ENCODE results near the gene CEP57L1. TPM values are rescaled to one million over a fixed set of nuclear protein-coding genes. Genes with fewer than 3 reads are reported as not detected.
"Not testable (repeated sequence)": the region's sequence is repeated elsewhere in the genome, so short reads cannot be mapped to it uniquely, and the experiment has no call there.

CEP57L1 gene
- total RNA-seq, 1 experiment from 2014 or later: 28.2 TPM

GRCh38 chr6:109104512-109104911, 9.2 kb downstream of the CEP57L1 start:
- H3K4me1 ChIP-seq (ENCODE audit: low read length): peaks cover 22% of the 10 kb centered on the region
- no peaks in the 10 kb centered on the region for H3K27me3 ChIP-seq (ENCODE audit: low read length)
- no peak overlapping the region for H3K9ac ChIP-seq (ENCODE audit: low read length)
- H2AFZ ChIP-seq (ENCODE audit: low read length): no peak overlapping the region
- no peaks in the 10 kb centered on the region for H3K36me3 ChIP-seq (ENCODE audit: insufficient read depth, low read length)
- no peaks in the 10 kb centered on the region for H4K20me1 ChIP-seq (ENCODE audit: insufficient read depth, low read depth, low read length)
- peak; percentile 14 for DNase-seq
- no peak overlapping the region for H3K4me3 ChIP-seq (ENCODE audit: low read length)
- H3K9me2 ChIP-seq (replicated peaks; ENCODE audit: insufficient read depth, low read length): no peaks in the 10 kb centered on the region
- H3K27ac ChIP-seq (ENCODE audit: low read length): no peak overlapping the region
- H3K9me3 ChIP-seq (ENCODE audit: low read length): no peaks in the 10 kb centered on the region
- peaks cover 37% of the 10 kb centered on the region for H3K79me2 ChIP-seq (ENCODE audit: low read length)
- H3K4me2 ChIP-seq (ENCODE audit: low read depth, low read length, poor library complexity, severe bottlenecking): no peak overlapping the region

GRCh38 chr6:109105681-109106080, 10.4 kb downstream of the CEP57L1 start:
- DNase-seq: peak; percentile 34
- H3K4me1 ChIP-seq (ENCODE audit: low read length): peaks cover 22% of the 10 kb centered on the region
- H2AFZ ChIP-seq (ENCODE audit: low read length): no peak overlapping the region
- no peak overlapping the region for H3K9ac ChIP-seq (ENCODE audit: low read length)
- H3K27me3 ChIP-seq (ENCODE audit: low read length): no peaks in the 10 kb centered on the region
- no peaks in the 10 kb centered on the region for H4K20me1 ChIP-seq (ENCODE audit: insufficient read depth, low read depth, low read length)
- no peak overlapping the region for H3K4me2 ChIP-seq (ENCODE audit: low read depth, low read length, poor library complexity, severe bottlenecking)
- no peak overlapping the region for H3K4me3 ChIP-seq (ENCODE audit: low read length)
- peaks cover 37% of the 10 kb centered on the region for H3K79me2 ChIP-seq (ENCODE audit: low read length)
- H3K36me3 ChIP-seq (ENCODE audit: insufficient read depth, low read length): no peaks in the 10 kb centered on the region
- H3K9me2 ChIP-seq (replicated peaks; ENCODE audit: insufficient read depth, low read length): no peaks in the 10 kb centered on the region
- no peaks in the 10 kb centered on the region for H3K9me3 ChIP-seq (ENCODE audit: low read length)
- H3K27ac ChIP-seq (ENCODE audit: low read length): no peak overlapping the region

- not testable (repeated sequence) for H3K27me3 ChIP-seq (ENCODE audit: low read length); DNase-seq; H3K4me1 ChIP-seq (ENCODE audit: low read length); H4K20me1 ChIP-seq (ENCODE audit: insufficient read depth, low read depth, low read length); H3K27ac ChIP-seq (ENCODE audit: low read length); H3K4me3 ChIP-seq (ENCODE audit: low read length); H3K9me3 ChIP-seq (ENCODE audit: low read length); H3K9me2 ChIP-seq (replicated peaks; ENCODE audit: insufficient read depth, low read length); H3K36me3 ChIP-seq (ENCODE audit: insufficient read depth, low read length); H3K4me2 ChIP-seq (ENCODE audit: low read depth, low read length, poor library complexity, severe bottlenecking); H3K9ac ChIP-seq (ENCODE audit: low read length); H2AFZ ChIP-seq (ENCODE audit: low read length)
- H3K79me2 ChIP-seq (ENCODE audit: low read length): peaks cover 24% of the 10 kb centered on the region
Observed at GRCh38 chr6:109109663-109110062, 14.4 kb downstream of the CEP57L1 start.

- Histone ChIP-seq H3K4me1 (ENCODE audit: low read length) (peaks cover 23% of the 10 kb centered on the region), H3K79me2 (ENCODE audit: low read length) (peaks cover 25% of the 10 kb centered on the region)
- H3K36me3 ChIP-seq (ENCODE audit: insufficient read depth, low read length); H3K9me2 ChIP-seq (replicated peaks; ENCODE audit: insufficient read depth, low read length); H3K27ac ChIP-seq (ENCODE audit: low read length); H3K4me2 ChIP-seq (ENCODE audit: low read depth, low read length, poor library complexity, severe bottlenecking); H3K9me3 ChIP-seq (ENCODE audit: low read length); H2AFZ ChIP-seq (ENCODE audit: low read length); H3K27me3 ChIP-seq (ENCODE audit: low read length); DNase-seq; H3K9ac ChIP-seq (ENCODE audit: low read length); H3K4me3 ChIP-seq (ENCODE audit: low read length); H4K20me1 ChIP-seq (ENCODE audit: insufficient read depth, low read depth, low read length): not testable (repeated sequence)
Observed at GRCh38 chr6:109112663-109113062, 17.4 kb downstream of the CEP57L1 start.

GRCh38 chr6:109117346-109118035, 22.2 kb downstream of the CEP57L1 start:
- peak; percentile 88 for DNase-seq
- Histone ChIP-seq H3K79me2 (ENCODE audit: low read length) (peaks cover 58% of the 10 kb centered on the region), H3K9ac (ENCODE audit: low read length) (no peak overlapping the region), H3K36me3 (ENCODE audit: insufficient read depth, low read length) (no peaks in the 10 kb centered on the region), H3K4me2 (ENCODE audit: low read depth, low read length, poor library complexity, severe bottlenecking) (peak overlapping the region; percentile 61), H2AFZ (ENCODE audit: low read length) (no peak overlapping the region), H3K9me2 (replicated peaks; ENCODE audit: insufficient read depth, low read length) (no peaks in the 10 kb centered on the region), H3K4me1 (ENCODE audit: low read length) (peaks cover 64% of the 10 kb centered on the region), H3K4me3 (ENCODE audit: low read length) (peak overlapping the region; percentile 24; the same call in 1 of the 2 replicates), H3K27ac (ENCODE audit: low read length) (peak overlapping the region; percentile 73), H3K27me3 (ENCODE audit: low read length) (no peaks in the 10 kb centered on the region), H3K9me3 (ENCODE audit: low read length) (no peaks in the 10 kb centered on the region), H4K20me1 (ENCODE audit: insufficient read depth, low read depth, low read length) (no peaks in the 10 kb centered on the region)

- peak overlapping the region; percentile 73 for H3K27ac ChIP-seq (ENCODE audit: low read length)
- H3K36me3 ChIP-seq (ENCODE audit: insufficient read depth, low read length): no peaks in the 10 kb centered on the region
- no peaks in the 10 kb centered on the region for H3K27me3 ChIP-seq (ENCODE audit: low read length)
- H3K4me1 ChIP-seq (ENCODE audit: low read length): peaks cover 64% of the 10 kb centered on the region
- peak overlapping the region; percentile 29; the same call in 1 of the 2 replicates for H3K4me3 ChIP-seq (ENCODE audit: low read length)
- peak overlapping the region; percentile 61 for H3K4me2 ChIP-seq (ENCODE audit: low read depth, low read length, poor library complexity, severe bottlenecking)
- H3K9me3 ChIP-seq (ENCODE audit: low read length): no peaks in the 10 kb centered on the region
- no peaks in the 10 kb centered on the region for H3K9me2 ChIP-seq (replicated peaks; ENCODE audit: insufficient read depth, low read length)
- no peaks in the 10 kb centered on the region for H4K20me1 ChIP-seq (ENCODE audit: insufficient read depth, low read depth, low read length)
- no peak for DNase-seq
- H2AFZ ChIP-seq (ENCODE audit: low read length): no peak overlapping the region
- peaks cover 59% of the 10 kb centered on the region for H3K79me2 ChIP-seq (ENCODE audit: low read length)
- H3K9ac ChIP-seq (ENCODE audit: low read length): no peak overlapping the region
Observed at GRCh38 chr6:109118337-109118736, 23.0 kb downstream of the CEP57L1 start.

GRCh38 chr6:109118871-109119354, 23.6 kb downstream of the CEP57L1 start:
- no peak for DNase-seq
- Histone ChIP-seq H3K9ac (ENCODE audit: low read length) (no peak overlapping the region; the same call in 1 of the 2 replicates), H3K4me1 (ENCODE audit: low read length) (peaks cover 64% of the 10 kb centered on the region), H3K27ac (ENCODE audit: low read length) (peak overlapping the region; percentile 73), H3K27me3 (ENCODE audit: low read length) (no peaks in the 10 kb centered on the region), H2AFZ (ENCODE audit: low read length) (no peak overlapping the region), H3K9me2 (replicated peaks; ENCODE audit: insufficient read depth, low read length) (no peaks in the 10 kb centered on the region), H4K20me1 (ENCODE audit: insufficient read depth, low read depth, low read length) (no peaks in the 10 kb centered on the region), H3K4me3 (ENCODE audit: low read length) (peak overlapping the region; percentile 29; the same call in 1 of the 2 replicates), H3K9me3 (ENCODE audit: low read length) (no peaks in the 10 kb centered on the region), H3K36me3 (ENCODE audit: insufficient read depth, low read length) (no peaks in the 10 kb centered on the region), H3K4me2 (ENCODE audit: low read depth, low read length, poor library complexity, severe bottlenecking) (peak overlapping the region; percentile 61), H3K79me2 (ENCODE audit: low read length) (peaks cover 58% of the 10 kb centered on the region)

GRCh38 chr6:109121411-109121810, 26.1 kb downstream of the CEP57L1 start:
- Histone ChIP-seq H3K4me3 (ENCODE audit: low read length) (no peak overlapping the region), H3K4me2 (ENCODE audit: low read depth, low read length, poor library complexity, severe bottlenecking) (peak overlapping the region; percentile 61), H3K36me3 (ENCODE audit: insufficient read depth, low read length) (no peaks in the 10 kb centered on the region), H3K27me3 (ENCODE audit: low read length) (no peaks in the 10 kb centered on the region), H3K4me1 (ENCODE audit: low read length) (peaks cover 54% of the 10 kb centered on the region), H3K9me3 (ENCODE audit: low read length) (no peaks in the 10 kb centered on the region), H3K9me2 (replicated peaks; ENCODE audit: insufficient read depth, low read length) (no peaks in the 10 kb centered on the region), H3K79me2 (ENCODE audit: low read length) (peaks cover 55% of the 10 kb centered on the region), H4K20me1 (ENCODE audit: insufficient read depth, low read depth, low read length) (no peaks in the 10 kb centered on the region), H3K9ac (ENCODE audit: low read length) (no peak overlapping the region), H2AFZ (ENCODE audit: low read length) (no peak overlapping the region), H3K27ac (ENCODE audit: low read length) (no peak overlapping the region)
- no peak for DNase-seq
